CD8-positive, alpha-beta memory T cell (primary cell): ENCODE data around the gene SPATS2. TPM values are rescaled to one million over a fixed set of nuclear protein-coding genes. Genes with fewer than 3 reads are reported as not detected.

Source experiments
- CTCF ChIA-PET: fragments of 350-600 bp; sonication (Branson Sonifier 250); formaldehyde crosslinking; loops from one replicate; lab custom pipeline; 2021; ENCODE audit warnings: antibody characterized with exemption; lab: Charles Lee
- POLR2A ChIA-PET: fragments of 350-600 bp; sonication (Branson Sonifier 250); formaldehyde crosslinking; loops from one replicate; lab custom pipeline; 2021; ENCODE audit warnings: antibody characterized with exemption; lab: Charles Lee
- DNase-seq, 5 donors: peaks; one replicate each; pipeline versions ENCODE4 v3.0.0 to v3.0.0-alpha.2; 2020 to 2022; ENCODE audit warnings: mixed read lengths in 1 of 5
- H3K27ac ChIP-seq: one replicate; pipeline ENCODE4 v1.7.0; 2013; ENCODE audit warnings: low read depth, mild to moderate bottlenecking, low read length, moderate library complexity
- H3K27me3 ChIP-seq: 2 replicates; pipeline ENCODE4 v1.7.0; 2013; ENCODE audit warnings: low read length, mild to moderate bottlenecking; ENCODE audit not compliant: insufficient read depth, poor library complexity, severe bottlenecking
- H3K36me3 ChIP-seq: 2 replicates; pipeline ENCODE4 v1.7.0; 2013; ENCODE audit warnings: mild to moderate bottlenecking, low read length, moderate library complexity; ENCODE audit not compliant: insufficient read depth
- H3K4me1 ChIP-seq: 2 replicates; pipeline ENCODE4 v1.7.0; 2013; ENCODE audit warnings: mild to moderate bottlenecking, low read length, moderate library complexity; ENCODE audit not compliant: insufficient read depth
- H3K4me3 ChIP-seq: 2 replicates; pipeline ENCODE4 v1.7.0; 2013; ENCODE audit warnings: mild to moderate bottlenecking, low read length
- H3K9me3 ChIP-seq: 2 replicates; pipeline ENCODE4 v1.7.0; 2013; ENCODE audit warnings: mild to moderate bottlenecking, low read length
- H3K27ac Mint-ChIP-seq, 8 donors: one replicate each; pipeline ENCODE4 v1.8.0; 2020 to 2021; ENCODE audit warnings: mixed read lengths in 8 of 8, mild to moderate bottlenecking in 6 of 8, inconsistent platforms in 3 of 8, moderate library complexity in 3 of 8
- H3K27me3 Mint-ChIP-seq, 2 donors: one replicate each; pipeline ENCODE4 v1.8.0; 2020 to 2021; ENCODE audit warnings: mixed read lengths in 2 of 2, mild to moderate bottlenecking in 1 of 2, moderate library complexity in 1 of 2
- H3K36me3 Mint-ChIP-seq, 3 donors: one replicate each; pipeline ENCODE4 v1.8.0; 2020 to 2021; ENCODE audit warnings: mixed read lengths in 3 of 3, inconsistent platforms in 1 of 3, mild to moderate bottlenecking in 1 of 3
- H3K4me1 Mint-ChIP-seq, 3 donors: one replicate each; pipeline ENCODE4 v1.8.0; 2020 to 2021; ENCODE audit warnings: mixed read lengths in 3 of 3, inconsistent platforms in 1 of 3, mild to moderate bottlenecking in 1 of 3
- H3K4me3 Mint-ChIP-seq, 7 donors: one replicate each; pipeline ENCODE4 v1.8.0; 2020 to 2021; ENCODE audit warnings: mixed read lengths in 7 of 7, mild to moderate bottlenecking in 6 of 7, moderate library complexity in 4 of 7, inconsistent platforms in 2 of 7
- H3K9me3 Mint-ChIP-seq, 5 donors: one replicate each; pipeline ENCODE4 v1.8.0; 2020 to 2022; ENCODE audit warnings: mixed read lengths in 5 of 5, mild to moderate bottlenecking in 3 of 5, moderate library complexity in 2 of 5, inconsistent platforms in 1 of 5
- polyA plus RNA-seq: library from polyadenylated mRNA; unstranded; fragments of 300-500 nt; fragmentation: Illumina TruSeq; gene quantifications from one replicate; pipeline ENCODE4 v1.2.3, GENCODE V29; 2021
- total RNA-seq, 2 experiments: library from RNA; stranded (reverse); gene quantifications; one replicate each; pipeline ENCODE4 v1.2.3, GENCODE V29; 2021

The SPATS2 gene
- total and polyA plus RNA-seq, 3 experiments from 2014 or later, result 7.6 to 9.4 (median 9.1) TPM

GRCh38 chr12:49567302-49567610, 200.0 kb downstream of the SPATS2 start:
- Histone ChIP-seq H3K27me3 (no peaks in the 10 kb centered on the region), H3K4me1 (peaks cover 42% of the 10 kb centered on the region), H3K9me3 (no peaks in the 10 kb centered on the region), H3K4me3 (peak overlapping the region; percentile 96), H3K36me3 (peaks cover 24% of the 10 kb centered on the region), H3K27ac (peak overlapping the region; percentile 99)
- Mint-ChIP-seq H3K4me1 (peaks cover 52 to 64% (median 63%) of the 10 kb centered on the region in 3 donors), H3K27me3 (no peaks in the 10 kb centered on the region), H3K36me3 (peaks cover 1 to 50% (median 7%) of the 10 kb centered on the region in 3 donors), H3K4me3 (peak overlapping the region; percentile 93 to 100 (median 99)), H3K9me3 (no peaks in the 10 kb centered on the region), H3K27ac (peak overlapping the region; percentile 96 to 100 (median 99))
- ChIA-PET POLR2A (interaction anchor here (0.6 to 1.7 kb wide), 6 partner anchors 14 to 201 kb away, joined by 3 to 5 read pairs (median 4); partner anchors contain the start of genes KCNH3, PRPF40B and TMBIM6), CTCF (interaction anchor here (1.0 to 2.3 kb wide), 6 partner anchors 14 to 270 kb away, joined by 3 to 9 read pairs (median 5); partner anchors contain the start of genes DNAJC22 and TMBIM6)
- no peak for DNase-seq

- Mint-ChIP-seq H3K4me3 (peak within 1 kb of the TSS; percentile 93 to 100 (median 99)), H3K36me3 (peaks cover 0 to 44% (median 2%) of the 10 kb centered on the region in 3 donors), H3K4me1 (peaks cover 51 to 64% (median 63%) of the 10 kb centered on the region in 3 donors), H3K27me3 (no peaks in the 10 kb centered on the region), H3K9me3 (no peaks in the 10 kb centered on the region), H3K27ac (peak within 1 kb of the TSS; percentile 96 to 100 (median 99))
- ChIA-PET CTCF (interaction anchor here (1.4 to 2.3 kb wide), 6 partner anchors 12 to 220 kb away, joined by 3 to 9 read pairs (median 5); partner anchors contain the start of genes DNAJC22 and TMBIM6), POLR2A (interaction anchor here (0.6 to 1.7 kb wide), 6 partner anchors 14 to 201 kb away, joined by 3 to 5 read pairs (median 4); partner anchors contain the start of genes KCNH3, PRPF40B and TMBIM6)
- Histone ChIP-seq H3K9me3 (no peaks in the 10 kb centered on the region), H3K4me1 (peaks cover 42% of the 10 kb centered on the region), H3K27me3 (no peaks in the 10 kb centered on the region), H3K36me3 (peaks cover 18% of the 10 kb centered on the region), H3K4me3 (peak within 1 kb of the TSS; percentile 96), H3K27ac (peak within 1 kb of the TSS; percentile 99)
- peak; percentile 84 to 94 (median 92) for DNase-seq
These were observed 200.6 kb downstream of the SPATS2 start, which contains the start of gene MCRS1 for GRCh38 chr12:49567611-49568441. Gene MCRS1 (minus strand): TSS chr12:49568142. CDS start chr12:49566731, 1,411 bp downstream.

GRCh38 chr12:49568442-49569162, 201.3 kb downstream of the SPATS2 start:
- Mint-ChIP-seq H3K27ac (peak overlapping the region; percentile 96 to 100 (median 99)), H3K27me3 (no peaks in the 10 kb centered on the region), H3K4me1 (peaks cover 51 to 64% (median 62%) of the 10 kb centered on the region in 3 donors), H3K36me3 (peaks cover 0 to 39% (median 2%) of the 10 kb centered on the region in 3 donors), H3K9me3 (no peaks in the 10 kb centered on the region), H3K4me3 (peak overlapping the region; percentile 93 to 100 (median 99))
- CTCF ChIA-PET, result interaction anchor here (0.6 to 2.3 kb wide), 4 partner anchors 13 to 210 kb away, joined by 3 to 7 read pairs (median 4); no protein-coding TSS in a partner anchor
- Histone ChIP-seq H3K9me3 (no peaks in the 10 kb centered on the region), H3K36me3 (peaks cover 10% of the 10 kb centered on the region), H3K4me3 (peak overlapping the region; percentile 96), H3K27me3 (no peaks in the 10 kb centered on the region), H3K4me1 (peaks cover 42% of the 10 kb centered on the region), H3K27ac (peak overlapping the region; percentile 99)
- POLR2A ChIA-PET, result no interaction called here
- no peak for DNase-seq

Other genes with a start within 250 kb of the SPATS2 start
- gene TUBA1B, start 236.1 kb upstream of the SPATS2 start, total RNA-seq, result 1,000 to 10,000 TPM; 2,435 to 2,464 TPM
- gene TUBA1B, start 236.1 kb upstream of the SPATS2 start, polyA plus RNA-seq, result 378 TPM
- 10 to 100 TPM; 67.8 to 70.4 TPM for gene TUBA1A, start 178.4 kb upstream of the SPATS2 start, total RNA-seq
- 167 TPM for gene TUBA1A, start 178.4 kb upstream of the SPATS2 start, polyA plus RNA-seq
- 100 to 1,000 TPM; 351 to 356 TPM for gene TUBA1C, start 102.4 kb upstream of the SPATS2 start, total RNA-seq
- 49.5 TPM for gene TUBA1C, start 102.4 kb upstream of the SPATS2 start, polyA plus RNA-seq
- gene PRPH, start 72.3 kb upstream of the SPATS2 start, total RNA-seq, result not detected
- not detected for gene PRPH, start 72.3 kb upstream of the SPATS2 start, polyA plus RNA-seq
- gene TROAP, start 44.2 kb upstream of the SPATS2 start, total RNA-seq, result 10 to 100 TPM; 33.6 to 35.0 TPM
- 0.79 TPM for gene TROAP, start 44.2 kb upstream of the SPATS2 start, polyA plus RNA-seq
- gene C1QL4, start 30.3 kb upstream of the SPATS2 start, total RNA-seq, result not detected
- gene C1QL4, start 30.3 kb upstream of the SPATS2 start, polyA plus RNA-seq, result not detected
- not detected for gene DNAJC22, start 20.6 kb upstream of the SPATS2 start, total RNA-seq
- not detected for gene DNAJC22, start 20.6 kb upstream of the SPATS2 start, polyA plus RNA-seq
- 1 to 10 TPM; 2.5 to 3.1 TPM for gene KCNH3, start 171.6 kb downstream of the SPATS2 start, total RNA-seq
- 1.4 TPM for gene KCNH3, start 171.6 kb downstream of the SPATS2 start, polyA plus RNA-seq
- 10 to 100 TPM; 89.1 to 96.5 TPM for gene MCRS1, start 200.7 kb downstream of the SPATS2 start, total RNA-seq
- gene MCRS1, start 200.7 kb downstream of the SPATS2 start, polyA plus RNA-seq, result 61.6 TPM
- gene FAM186B, start 238.2 kb downstream of the SPATS2 start, total RNA-seq, result under 1 TPM; 0.11 to 0.15 TPM
- not detected for gene FAM186B, start 238.2 kb downstream of the SPATS2 start, polyA plus RNA-seq